Body of pancreas (tissue), 4 donors: ENCODE data around the gene SDCBP2.

Source experiments
- CTCF ChIP-seq, 7 experiments: fragments of 450-650 bp in 4 of 7; fragments of 200-600 bp in 3 of 7; sonication (generic) in 3 of 7; IDR thresholded peaks; one replicate each; pipeline ENCODE4 v1.5.1; 2016 to 2019; ENCODE audit warnings: antibody characterized with exemption in 7 of 7
- POLR2A ChIP-seq, 3 donors: fragments of 450-650 bp; IDR thresholded peaks; one replicate each; pipeline ENCODE4 v1.6.1; 2016; ENCODE audit warnings: antibody characterized with exemption in 3 of 3, mild to moderate bottlenecking in 2 of 3

GRCh38 chr20:1294497-1294896 is 34.4 kb downstream of the SDCBP2 start:
- TF ChIP-seq CTCF (IDR thresholded peaks at IDR 0.05) (no peak), POLR2A (IDR thresholded peaks at IDR 0.05) (no peak)
